ENCODE data around the gene PKD1L1. TPM values are rescaled to one million over a fixed set of nuclear protein-coding genes. Genes with fewer than 3 reads are reported as not detected.
A peak's percentile ranks its signal among the peaks of the same experiment; 100 is the strongest.

PKD1L1 gene
- total and polyA plus RNA-seq, 4 donors, result 0.26 to 1.1 (median 0.55) TPM

- no peak for ATAC-seq (ENCODE audit: insufficient read depth, low FRiP score)
- Histone ChIP-seq H3K27ac (ENCODE audit: low read depth in 1 of 2, low read length in 1 of 2) (no peak overlapping the region), H3K4me1 (ENCODE audit: control insufficient read depth in 5 of 5, insufficient read depth in 5 of 5, low read length in 5 of 5) (no peaks in the 10 kb centered on the region), H3K36me3 (ENCODE audit: control insufficient read depth in 4 of 4, insufficient read depth in 4 of 4, low read length in 4 of 4) (no peaks in the 10 kb centered on the region), H3K4me3 (no peak overlapping the region), H3K9me3 (ENCODE audit: control insufficient read depth in 4 of 4, insufficient read depth in 3 of 4, low read length in 3 of 4) (no peaks in the 10 kb centered on the region), H3K9ac (ENCODE audit: insufficient read depth in 1 of 2, low read length in 2 of 2) (no peak overlapping the region), H3K27me3 (ENCODE audit: control insufficient read depth in 3 of 3, insufficient read depth in 3 of 3, low read length in 2 of 3) (no peaks in the 10 kb centered on the region)
- TF ChIP-seq, protein P1, sequence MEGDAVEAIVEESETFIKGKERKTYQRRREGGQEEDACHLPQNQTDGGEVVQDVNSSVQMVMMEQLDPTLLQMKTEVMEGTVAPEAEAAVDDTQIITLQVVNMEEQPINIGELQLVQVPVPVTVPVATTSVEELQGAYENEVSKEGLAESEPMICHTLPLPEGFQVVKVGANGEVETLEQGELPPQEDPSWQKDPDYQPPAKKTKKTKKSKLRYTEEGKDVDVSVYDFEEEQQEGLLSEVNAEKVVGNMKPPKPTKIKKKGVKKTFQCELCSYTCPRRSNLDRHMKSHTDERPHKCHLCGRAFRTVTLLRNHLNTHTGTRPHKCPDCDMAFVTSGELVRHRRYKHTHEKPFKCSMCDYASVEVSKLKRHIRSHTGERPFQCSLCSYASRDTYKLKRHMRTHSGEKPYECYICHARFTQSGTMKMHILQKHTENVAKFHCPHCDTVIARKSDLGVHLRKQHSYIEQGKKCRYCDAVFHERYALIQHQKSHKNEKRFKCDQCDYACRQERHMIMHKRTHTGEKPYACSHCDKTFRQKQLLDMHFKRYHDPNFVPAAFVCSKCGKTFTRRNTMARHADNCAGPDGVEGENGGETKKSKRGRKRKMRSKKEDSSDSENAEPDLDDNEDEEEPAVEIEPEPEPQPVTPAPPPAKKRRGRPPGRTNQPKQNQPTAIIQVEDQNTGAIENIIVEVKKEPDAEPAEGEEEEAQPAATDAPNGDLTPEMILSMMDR (IDR thresholded peaks at IDR 0.05; ENCODE audit: control extremely low read depth, extremely low read depth), result no peak
- no peak for DNase-seq
- WGBS, 2 donors, result 79 to 94% methylated on average over 5 of the region's 5 CpGs
These were observed 101.1 kb downstream of the PKD1L1 start for GRCh38 chr7:47847207-47847606.

GRCh38 chr7:47846138-47846836, 102.0 kb downstream of the PKD1L1 start:
- no peaks in the 10 kb centered on the region for H3K4me1 ChIP-seq (ENCODE audit: control insufficient read depth in 5 of 5, insufficient read depth in 5 of 5, low read length in 5 of 5)
- H3K27ac ChIP-seq (ENCODE audit: low read depth in 1 of 2, low read length in 1 of 2), result peak overlapping the region in 1 of 2 donors; percentile 81
- H3K27me3 ChIP-seq (ENCODE audit: control insufficient read depth in 3 of 3, insufficient read depth in 3 of 3, low read length in 2 of 3), result no peaks in the 10 kb centered on the region
- 73 to 80% methylated on average over 7 of the region's 7 CpGs for WGBS, 2 donors
- H3K9me3 ChIP-seq (ENCODE audit: control insufficient read depth in 4 of 4, insufficient read depth in 3 of 4, low read length in 3 of 4), result no peaks in the 10 kb centered on the region
- TF ChIP-seq, protein P1 (IDR thresholded peaks at IDR 0.05; ENCODE audit: control extremely low read depth, extremely low read depth), result no peak
- H3K4me3 ChIP-seq, result no peak overlapping the region
- no peaks in the 10 kb centered on the region for H3K36me3 ChIP-seq (ENCODE audit: control insufficient read depth in 4 of 4, insufficient read depth in 4 of 4, low read length in 4 of 4)
- H3K9ac ChIP-seq (ENCODE audit: insufficient read depth in 1 of 2, low read length in 2 of 2), result no peak overlapping the region
- ATAC-seq (ENCODE audit: insufficient read depth, low FRiP score), result no peak
- no peak for DNase-seq

- Histone ChIP-seq H3K36me3 (ENCODE audit: control insufficient read depth in 4 of 4, insufficient read depth in 4 of 4, low read length in 4 of 4) (no peaks in the 10 kb centered on the region), H3K27me3 (ENCODE audit: control insufficient read depth in 3 of 3, insufficient read depth in 3 of 3, low read length in 2 of 3) (no peaks in the 10 kb centered on the region), H3K9me3 (ENCODE audit: control insufficient read depth in 4 of 4, insufficient read depth in 3 of 4, low read length in 3 of 4) (no peaks in the 10 kb centered on the region), H3K27ac (ENCODE audit: low read depth in 1 of 2, low read length in 1 of 2) (no peak overlapping the region), H3K4me3 (no peak overlapping the region), H3K9ac (ENCODE audit: insufficient read depth in 1 of 2, low read length in 2 of 2) (no peak overlapping the region), H3K4me1 (ENCODE audit: control insufficient read depth in 5 of 5, insufficient read depth in 5 of 5, low read length in 5 of 5) (peaks cover 0 to 1% (median 0%) of the 10 kb centered on the region in 5 donors)
- ATAC-seq (ENCODE audit: insufficient read depth, low FRiP score) (no peak), DNase-seq (no peak)
- TF ChIP-seq, protein P1 (IDR thresholded peaks at IDR 0.05; ENCODE audit: control extremely low read depth, extremely low read depth), result no peak
These were observed 104.0 kb downstream of the PKD1L1 start for GRCh38 chr7:47844311-47844710.

DNA sequence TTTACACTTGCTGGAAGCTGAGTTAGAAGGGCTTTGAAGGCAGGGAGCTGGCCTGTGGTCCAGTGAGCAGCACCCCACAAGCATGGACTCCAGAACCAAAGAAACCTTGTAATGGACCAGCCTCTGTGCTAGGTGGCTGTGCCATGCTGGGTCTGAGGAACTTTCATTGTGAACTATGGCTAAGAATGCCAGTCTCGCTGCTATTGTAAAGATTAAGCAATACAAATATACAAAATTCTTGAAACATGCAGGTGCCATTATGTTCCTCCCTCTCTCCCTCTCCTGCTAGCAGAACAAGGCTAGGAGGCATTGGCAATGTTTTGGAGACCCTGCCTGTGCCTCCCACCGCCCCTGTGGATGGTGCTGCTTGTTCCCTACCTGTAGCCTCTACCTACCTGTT, 105.0 kb downstream of the PKD1L1 start:
- no peak for ATAC-seq (ENCODE audit: insufficient read depth, low FRiP score)
- TF ChIP-seq, protein P1 (IDR thresholded peaks at IDR 0.05; ENCODE audit: control extremely low read depth, extremely low read depth), result no peak
- Histone ChIP-seq H3K27me3 (ENCODE audit: control insufficient read depth in 3 of 3, insufficient read depth in 3 of 3, low read length in 2 of 3) (no peaks in the 10 kb centered on the region), H3K27ac (ENCODE audit: low read depth in 1 of 2, low read length in 1 of 2) (no peak overlapping the region), H3K4me1 (ENCODE audit: control insufficient read depth in 5 of 5, insufficient read depth in 5 of 5, low read length in 5 of 5) (peaks cover 0 to 1% (median 0%) of the 10 kb centered on the region in 5 donors), H3K36me3 (ENCODE audit: control insufficient read depth in 4 of 4, insufficient read depth in 4 of 4, low read length in 4 of 4) (no peaks in the 10 kb centered on the region), H3K9me3 (ENCODE audit: control insufficient read depth in 4 of 4, insufficient read depth in 3 of 4, low read length in 3 of 4) (no peaks in the 10 kb centered on the region), H3K9ac (ENCODE audit: insufficient read depth in 1 of 2, low read length in 2 of 2) (no peak overlapping the region), H3K4me3 (no peak overlapping the region)
- 88 to 91% methylated on average over 2 of the region's 2 CpGs for WGBS, 2 donors
- DNase-seq, result no peak

Data from lung (tissue), 12 donors.